ENCODE measurements around the gene CTSV. TPM values are rescaled to one million over a fixed set of nuclear protein-coding genes. Genes with fewer than 3 reads are reported as not detected.
"Not testable (repeated sequence)": the region's sequence is repeated elsewhere in the genome, so short reads cannot be mapped to it uniquely, and the experiment has no call there.

The CTSV gene
- total RNA-seq, 1 donor from 2014 or later = 1.5 TPM

DNA sequence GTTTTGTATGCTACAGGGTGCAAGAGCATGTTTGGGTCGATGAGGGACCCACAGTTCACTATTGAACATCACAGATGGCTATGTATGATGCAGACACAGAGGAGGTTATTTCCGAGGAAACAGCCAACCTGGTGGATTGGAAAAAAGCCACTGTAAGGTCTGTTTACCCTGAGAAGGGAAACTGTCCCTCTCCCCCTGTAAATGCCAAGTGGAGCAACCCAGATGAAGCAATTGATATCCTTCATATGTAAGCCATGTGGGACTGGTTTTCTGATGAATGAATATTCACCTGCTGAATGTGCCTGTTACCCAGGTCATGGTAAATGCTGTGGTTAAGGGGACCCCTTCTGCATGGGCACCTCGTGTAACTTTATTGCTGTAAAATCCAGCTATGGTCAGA, 14.8 kb upstream of the CTSV start:
- no peak overlapping the region for H3K4me3 ChIP-seq
- DNase-seq (ENCODE audit: extremely low spot score in 2 of 2) = no peak
- no peak overlapping the region for H3K27ac ChIP-seq
- no peaks in the 10 kb centered on the region for H3K36me3 ChIP-seq
- no peaks in the 10 kb centered on the region for H3K27me3 ChIP-seq
- no peaks in the 10 kb centered on the region for H3K4me1 ChIP-seq
- no peaks in the 10 kb centered on the region for H3K9me3 ChIP-seq
- intact Hi-C loops (cut with DNase I) = no loop called here
- TF ChIP-seq POLR2A (IDR thresholded peaks at IDR 0.05) (no peak), POLR2AphosphoS5 (IDR thresholded peaks at IDR 0.05; ENCODE audit: insufficient read depth in 1 of 2, low read depth in 1 of 2) (no peak)
- TF ChIP-seq, protein P1, sequence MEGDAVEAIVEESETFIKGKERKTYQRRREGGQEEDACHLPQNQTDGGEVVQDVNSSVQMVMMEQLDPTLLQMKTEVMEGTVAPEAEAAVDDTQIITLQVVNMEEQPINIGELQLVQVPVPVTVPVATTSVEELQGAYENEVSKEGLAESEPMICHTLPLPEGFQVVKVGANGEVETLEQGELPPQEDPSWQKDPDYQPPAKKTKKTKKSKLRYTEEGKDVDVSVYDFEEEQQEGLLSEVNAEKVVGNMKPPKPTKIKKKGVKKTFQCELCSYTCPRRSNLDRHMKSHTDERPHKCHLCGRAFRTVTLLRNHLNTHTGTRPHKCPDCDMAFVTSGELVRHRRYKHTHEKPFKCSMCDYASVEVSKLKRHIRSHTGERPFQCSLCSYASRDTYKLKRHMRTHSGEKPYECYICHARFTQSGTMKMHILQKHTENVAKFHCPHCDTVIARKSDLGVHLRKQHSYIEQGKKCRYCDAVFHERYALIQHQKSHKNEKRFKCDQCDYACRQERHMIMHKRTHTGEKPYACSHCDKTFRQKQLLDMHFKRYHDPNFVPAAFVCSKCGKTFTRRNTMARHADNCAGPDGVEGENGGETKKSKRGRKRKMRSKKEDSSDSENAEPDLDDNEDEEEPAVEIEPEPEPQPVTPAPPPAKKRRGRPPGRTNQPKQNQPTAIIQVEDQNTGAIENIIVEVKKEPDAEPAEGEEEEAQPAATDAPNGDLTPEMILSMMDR (IDR thresholded peaks at IDR 0.05) = no peak

DNA sequence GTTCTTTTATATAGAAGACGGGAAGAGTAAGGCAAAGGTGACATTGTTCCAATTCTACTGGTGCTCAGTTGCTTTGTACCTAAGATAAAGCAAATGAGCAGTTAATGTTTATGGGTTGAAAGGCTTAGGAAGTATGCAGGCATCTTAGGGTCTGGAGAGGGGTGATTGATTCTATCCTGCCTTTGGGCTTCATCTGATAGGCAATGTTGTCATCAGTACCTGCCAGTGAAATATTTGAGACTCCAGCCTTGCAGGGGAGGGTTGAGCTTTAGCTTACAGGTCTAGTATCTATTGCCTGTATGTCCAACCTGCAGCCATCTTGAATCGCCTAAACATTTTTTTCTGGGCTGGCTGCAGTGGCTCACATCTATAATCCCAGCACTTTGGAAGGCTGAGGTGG, 13.8 kb upstream of the CTSV start:
- H3K27me3 ChIP-seq = no peaks in the 10 kb centered on the region
- intact Hi-C loops (cut with DNase I) = no loop called here
- no peaks in the 10 kb centered on the region for H3K4me1 ChIP-seq
- H3K9me3 ChIP-seq = no peaks in the 10 kb centered on the region
- H3K36me3 ChIP-seq = no peaks in the 10 kb centered on the region
- no peak overlapping the region for H3K27ac ChIP-seq
- TF ChIP-seq, protein P1 (IDR thresholded peaks at IDR 0.05) = no peak
- TF ChIP-seq POLR2AphosphoS5 (IDR thresholded peaks at IDR 0.05; ENCODE audit: insufficient read depth in 1 of 2, low read depth in 1 of 2) (no peak), POLR2A (IDR thresholded peaks at IDR 0.05) (no peak)
- no peak for DNase-seq (ENCODE audit: extremely low spot score in 2 of 2)
- H3K4me3 ChIP-seq = no peak overlapping the region

DNA sequence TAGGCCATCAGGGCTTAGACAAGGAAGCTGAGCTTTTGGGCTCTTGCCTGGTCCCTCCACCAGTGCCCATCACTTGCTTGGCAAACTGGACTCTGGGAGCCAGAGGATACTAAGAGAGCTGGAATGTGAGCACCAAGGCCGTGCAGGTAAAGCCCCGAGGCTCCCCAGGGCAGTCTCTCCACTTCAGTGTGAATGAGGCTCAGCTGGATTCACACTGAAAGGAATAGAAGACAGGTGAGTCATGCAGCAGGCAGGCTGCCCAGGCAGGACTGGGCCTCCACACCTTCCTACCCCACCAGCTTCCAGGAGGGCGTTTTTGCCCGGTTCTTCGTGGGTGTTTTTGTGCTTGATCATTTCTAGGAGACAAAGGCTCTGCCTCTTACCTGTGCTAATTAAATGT, 7.3 kb upstream of the CTSV start:
- Histone ChIP-seq H3K36me3 (no peaks in the 10 kb centered on the region), H3K4me3 (no peak overlapping the region), H3K27me3 (no peaks in the 10 kb centered on the region), H3K4me1 (no peaks in the 10 kb centered on the region), H3K9me3 (peaks cover 5% of the 10 kb centered on the region), H3K27ac (no peak overlapping the region)
- intact Hi-C loops (cut with DNase I) = no loop called here
- TF ChIP-seq POLR2A (IDR thresholded peaks at IDR 0.05) = no peak
- peak in 1 of 2 donors; percentile 72 for TF ChIP-seq POLR2AphosphoS5 (IDR thresholded peaks at IDR 0.05; ENCODE audit: insufficient read depth in 1 of 2, low read depth in 1 of 2)
- TF ChIP-seq, protein P1 (IDR thresholded peaks at IDR 0.05) = no peak
- no peak for DNase-seq (ENCODE audit: extremely low spot score in 2 of 2)

DNA sequence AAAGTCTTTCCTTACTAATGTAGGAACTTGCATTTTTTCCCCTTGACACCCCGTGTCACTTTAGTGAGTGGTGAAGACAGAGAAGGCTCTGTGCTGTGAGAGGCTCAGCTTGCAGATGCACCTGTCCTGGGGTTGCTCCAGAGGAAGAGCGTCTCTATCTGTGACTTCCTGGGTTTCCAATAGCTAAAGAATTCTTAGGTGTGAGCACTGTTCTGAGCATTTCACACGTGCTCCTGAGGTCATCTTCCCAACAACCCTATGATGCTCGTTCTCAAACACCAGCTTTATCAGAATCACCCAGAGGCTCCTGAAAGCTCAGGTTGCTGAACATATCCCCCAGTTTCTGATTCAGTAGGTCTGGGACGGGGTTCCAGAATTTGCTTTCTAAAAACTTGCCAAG, 6.4 kb upstream of the CTSV start:
- intact Hi-C loops (cut with DNase I) = no loop called here

DNA sequence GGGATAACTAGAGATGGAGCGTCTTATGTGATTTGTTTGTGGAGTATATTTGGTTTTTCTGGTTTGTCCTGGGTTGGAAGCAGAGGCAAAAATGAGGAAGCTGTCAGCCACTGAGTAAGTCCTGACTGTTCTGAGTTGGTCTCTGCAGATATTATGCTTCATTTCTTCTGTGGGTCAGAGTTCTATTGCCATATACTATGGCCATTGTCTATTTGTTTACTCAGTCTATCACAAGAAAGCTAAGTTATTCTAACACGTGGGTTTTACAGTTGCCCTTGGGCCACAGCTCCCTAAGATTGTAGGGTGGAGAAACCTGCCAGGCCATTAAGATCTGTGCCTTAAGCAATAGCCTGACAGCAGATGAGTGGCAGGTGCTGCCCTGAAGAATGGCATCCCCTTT, 3.0 kb upstream of the CTSV start:
- intact Hi-C loops (cut with DNase I) = no loop called here
- Histone ChIP-seq H3K4me1 (no peaks in the 10 kb centered on the region), H3K27me3 (no peaks in the 10 kb centered on the region), H3K4me3 (no peak overlapping the region), H3K27ac (no peak overlapping the region), H3K36me3 (no peaks in the 10 kb centered on the region), H3K9me3 (peaks cover 5% of the 10 kb centered on the region)
- no peak for TF ChIP-seq POLR2A (IDR thresholded peaks at IDR 0.05)
- DNase-seq (ENCODE audit: extremely low spot score in 2 of 2) = no peak

More for the DNA sequence above, 6.4 kb upstream of the CTSV start:
- Histone ChIP-seq H3K9me3 (peaks cover 5% of the 10 kb centered on the region), H3K4me3 (no peak overlapping the region), H3K27me3 (no peaks in the 10 kb centered on the region), H3K27ac (no peak overlapping the region), H3K36me3 (no peaks in the 10 kb centered on the region), H3K4me1 (no peaks in the 10 kb centered on the region)
- no peak for DNase-seq (ENCODE audit: extremely low spot score in 2 of 2)
- TF ChIP-seq, protein P1 (IDR thresholded peaks at IDR 0.05) = no peak
- TF ChIP-seq POLR2A (IDR thresholded peaks at IDR 0.05) (no peak), POLR2AphosphoS5 (IDR thresholded peaks at IDR 0.05; ENCODE audit: insufficient read depth in 1 of 2, low read depth in 1 of 2) (no peak)

DNA sequence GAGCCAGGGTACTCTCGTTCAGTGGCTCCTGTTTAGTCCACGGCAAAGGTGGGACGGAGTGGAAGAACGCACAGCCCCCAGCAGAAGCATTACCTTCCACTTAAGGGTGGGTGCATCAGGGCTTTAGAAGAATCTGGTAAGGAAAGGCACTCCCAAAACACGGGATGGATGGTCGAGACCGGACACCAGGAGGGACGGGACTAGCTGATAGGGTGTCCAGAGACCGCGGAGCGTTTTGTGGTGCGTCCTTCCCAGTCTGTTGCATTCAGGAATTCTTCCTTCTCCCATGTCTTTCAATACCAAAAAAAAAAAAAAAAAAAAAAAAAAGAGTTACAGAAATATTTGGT, 545 bp upstream of the CTSV start:
- Histone ChIP-seq H3K36me3 (no peaks in the 10 kb centered on the region), H3K27me3 (no peaks in the 10 kb centered on the region), H3K4me3 (peak overlapping the region; percentile 46 to 52), H3K4me1 (no peaks in the 10 kb centered on the region), H3K27ac (no peak overlapping the region), H3K9me3 (peaks cover 5% of the 10 kb centered on the region)
- no peak for DNase-seq (ENCODE audit: extremely low spot score in 2 of 2)
- no peak for TF ChIP-seq POLR2A (IDR thresholded peaks at IDR 0.05)
- TF ChIP-seq, protein P1 (IDR thresholded peaks at IDR 0.05) = no peak
- TF ChIP-seq POLR2AphosphoS5 (IDR thresholded peaks at IDR 0.05; ENCODE audit: insufficient read depth in 1 of 2, low read depth in 1 of 2) = no peak
- intact Hi-C loops (cut with DNase I) = no loop called here

DNA sequence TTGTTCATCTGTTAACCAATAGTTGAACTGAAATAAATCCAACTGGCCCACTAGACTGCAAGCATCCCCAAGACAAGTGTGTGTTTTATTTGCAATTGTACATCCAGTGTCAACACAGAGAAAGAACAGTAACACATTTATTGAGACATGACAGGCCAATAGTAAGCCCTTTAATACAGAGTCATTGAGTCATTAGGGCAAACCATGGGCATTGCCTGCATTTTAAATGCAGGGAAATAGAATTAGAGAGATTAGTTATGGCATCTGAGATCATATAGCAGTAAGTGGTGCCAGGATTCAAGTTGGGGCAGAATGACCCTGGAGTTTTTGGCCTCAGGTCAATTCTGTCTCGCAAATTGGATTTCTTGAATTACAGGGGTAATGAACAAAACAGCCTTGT, 15.4 kb downstream of the CTSV start:
- H3K9me3 ChIP-seq; H3K4me1 ChIP-seq; intact Hi-C loops (cut with DNase I); DNase-seq (ENCODE audit: extremely low spot score in 2 of 2); H3K36me3 ChIP-seq; H3K27ac ChIP-seq; H3K4me3 ChIP-seq; H3K27me3 ChIP-seq: not testable (repeated sequence)
